DOHH2 (cell line): ENCODE results near the gene C11orf54.

Experiments
- EZH2phosphoT487 ChIP-seq: fragments of 200-600 bp; sonication (generic); IDR thresholded peaks from 2 replicates; pipeline ENCODE4 v1.6.1; 2017; ENCODE audit warnings: borderline replicate concordance, mild to moderate bottlenecking, antibody characterized with exemption, low read length, moderate library complexity, mixed read lengths
- TF ChIP-seq, protein P1 (sequence below): fragments of 200-600 bp; sonication (generic); IDR thresholded peaks from one replicate; pipeline ENCODE4 v1.5.1; 2014; ENCODE audit warnings: antibody characterized with exemption, mild to moderate bottlenecking, low read depth, low read length; ENCODE audit not compliant: poor library complexity, severe bottlenecking

- TF ChIP-seq, protein P1, sequence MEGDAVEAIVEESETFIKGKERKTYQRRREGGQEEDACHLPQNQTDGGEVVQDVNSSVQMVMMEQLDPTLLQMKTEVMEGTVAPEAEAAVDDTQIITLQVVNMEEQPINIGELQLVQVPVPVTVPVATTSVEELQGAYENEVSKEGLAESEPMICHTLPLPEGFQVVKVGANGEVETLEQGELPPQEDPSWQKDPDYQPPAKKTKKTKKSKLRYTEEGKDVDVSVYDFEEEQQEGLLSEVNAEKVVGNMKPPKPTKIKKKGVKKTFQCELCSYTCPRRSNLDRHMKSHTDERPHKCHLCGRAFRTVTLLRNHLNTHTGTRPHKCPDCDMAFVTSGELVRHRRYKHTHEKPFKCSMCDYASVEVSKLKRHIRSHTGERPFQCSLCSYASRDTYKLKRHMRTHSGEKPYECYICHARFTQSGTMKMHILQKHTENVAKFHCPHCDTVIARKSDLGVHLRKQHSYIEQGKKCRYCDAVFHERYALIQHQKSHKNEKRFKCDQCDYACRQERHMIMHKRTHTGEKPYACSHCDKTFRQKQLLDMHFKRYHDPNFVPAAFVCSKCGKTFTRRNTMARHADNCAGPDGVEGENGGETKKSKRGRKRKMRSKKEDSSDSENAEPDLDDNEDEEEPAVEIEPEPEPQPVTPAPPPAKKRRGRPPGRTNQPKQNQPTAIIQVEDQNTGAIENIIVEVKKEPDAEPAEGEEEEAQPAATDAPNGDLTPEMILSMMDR, result no peak
- TF ChIP-seq EZH2phosphoT487, result no peak
Measured at GRCh38 chr11:93730108-93731107, 11.1 kb upstream of the C11orf54 start.
